Measurements from ENCODE around the gene DEFB112. TPM values are rescaled to one million over a fixed set of nuclear protein-coding genes. Genes with fewer than 3 reads are reported as not detected.

Gene DEFB112
- total and polyA plus RNA-seq, 2 donors (not counting 1 experiment from before 2014, with no cell fraction given) = not detected

DNA sequence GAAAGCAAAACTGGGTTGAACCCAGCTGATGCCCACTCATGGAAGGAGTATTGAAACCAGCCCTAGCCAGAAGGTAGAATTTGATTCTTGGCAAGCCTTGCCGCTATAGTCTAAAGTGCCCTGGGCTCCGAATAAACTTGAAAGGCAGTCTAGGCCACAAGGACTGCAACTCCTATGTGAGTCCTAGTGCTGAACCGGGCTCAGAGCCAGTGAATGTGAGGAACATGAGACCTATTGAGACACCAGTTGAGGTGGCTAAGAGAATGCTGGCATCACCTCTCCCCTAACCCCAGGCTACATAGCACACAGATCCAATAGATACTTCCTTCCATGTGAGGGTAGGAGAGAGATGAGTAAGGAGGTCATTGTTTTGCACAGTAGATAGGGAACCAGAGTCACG lies 24.5 kb downstream of the DEFB112 start:
- Histone ChIP-seq H3K4me2 (ENCODE audit: extremely low read depth, insufficient read depth, low read length) (no peak overlapping the region), H4K20me1 (ENCODE audit: control insufficient read depth, extremely low read depth, insufficient read depth, low read length) (no peaks in the 10 kb centered on the region), H3K27me3 (ENCODE audit: control insufficient read depth, insufficient read depth, low read length) (no peaks in the 10 kb centered on the region), H3K9me3 (ENCODE audit: control insufficient read depth, insufficient read depth, low read depth, low read length) (no peaks in the 10 kb centered on the region), H3K27ac (ENCODE audit: insufficient read depth, low read length) (no peak overlapping the region), H3K36me3 (ENCODE audit: control insufficient read depth, insufficient read depth, low read length) (no peaks in the 10 kb centered on the region), H3K4me3 (replicated peaks in 1 of 4; ENCODE audit: control extremely low read depth in 1 of 4, insufficient read depth in 1 of 4, low read depth in 3 of 4, low read length in 4 of 4) (no peak overlapping the region), H3K79me2 (ENCODE audit: control insufficient read depth, insufficient read depth, low read length) (no peaks in the 10 kb centered on the region), H3K4me1 (ENCODE audit: control insufficient read depth, extremely low read depth, insufficient read depth, low read length) (no peaks in the 10 kb centered on the region), H2AFZ (ENCODE audit: low read length) (no peak overlapping the region), H3K9ac (ENCODE audit: insufficient read depth, low read length) (no peak overlapping the region)
- no peak for DNase-seq (ENCODE audit: low read depth in 2 of 2)
- TF ChIP-seq, protein P1, sequence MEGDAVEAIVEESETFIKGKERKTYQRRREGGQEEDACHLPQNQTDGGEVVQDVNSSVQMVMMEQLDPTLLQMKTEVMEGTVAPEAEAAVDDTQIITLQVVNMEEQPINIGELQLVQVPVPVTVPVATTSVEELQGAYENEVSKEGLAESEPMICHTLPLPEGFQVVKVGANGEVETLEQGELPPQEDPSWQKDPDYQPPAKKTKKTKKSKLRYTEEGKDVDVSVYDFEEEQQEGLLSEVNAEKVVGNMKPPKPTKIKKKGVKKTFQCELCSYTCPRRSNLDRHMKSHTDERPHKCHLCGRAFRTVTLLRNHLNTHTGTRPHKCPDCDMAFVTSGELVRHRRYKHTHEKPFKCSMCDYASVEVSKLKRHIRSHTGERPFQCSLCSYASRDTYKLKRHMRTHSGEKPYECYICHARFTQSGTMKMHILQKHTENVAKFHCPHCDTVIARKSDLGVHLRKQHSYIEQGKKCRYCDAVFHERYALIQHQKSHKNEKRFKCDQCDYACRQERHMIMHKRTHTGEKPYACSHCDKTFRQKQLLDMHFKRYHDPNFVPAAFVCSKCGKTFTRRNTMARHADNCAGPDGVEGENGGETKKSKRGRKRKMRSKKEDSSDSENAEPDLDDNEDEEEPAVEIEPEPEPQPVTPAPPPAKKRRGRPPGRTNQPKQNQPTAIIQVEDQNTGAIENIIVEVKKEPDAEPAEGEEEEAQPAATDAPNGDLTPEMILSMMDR (conservative IDR thresholded peaks at IDR 0.05 in 1 of 2, IDR thresholded peaks at IDR 0.05 in 1 of 2; ENCODE audit: low read depth in 1 of 2, low read length in 2 of 2) = no peak
- no peak for TF ChIP-seq EZH2 (IDR thresholded peaks at IDR 0.05; ENCODE audit: low read length, missing control alignments)

DNA sequence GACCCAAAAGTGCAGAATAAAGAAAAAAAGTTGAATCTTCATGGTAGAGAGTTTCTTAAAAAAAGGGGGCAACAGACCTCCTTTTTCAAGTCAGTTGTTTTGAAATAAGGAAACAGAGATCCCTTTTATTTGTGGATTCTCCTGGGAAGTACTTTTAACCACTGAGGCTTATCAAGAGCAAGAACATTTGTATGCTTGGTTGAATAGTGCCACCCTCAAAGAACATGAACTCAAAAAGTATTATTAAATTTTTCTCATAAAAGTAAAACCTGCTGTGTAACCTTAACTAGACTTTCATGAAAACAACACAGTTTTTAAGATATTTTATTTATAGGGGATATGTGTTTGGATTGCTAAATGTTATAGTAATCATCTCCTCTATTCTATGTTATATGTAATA lies 27.8 kb downstream of the DEFB112 start, which contains the start of gene DEFB110:
TSS of gene DEFB110 (minus strand) at position 101 of the 400 bp plus-strand sequence. CDS start at position 42, 59 bp downstream.
- Histone ChIP-seq H3K36me3 (ENCODE audit: control insufficient read depth, insufficient read depth, low read length) (no peaks in the 10 kb centered on the region), H3K79me2 (ENCODE audit: control insufficient read depth, insufficient read depth, low read length) (no peaks in the 10 kb centered on the region), H3K27me3 (ENCODE audit: control insufficient read depth, insufficient read depth, low read length) (no peaks in the 10 kb centered on the region), H3K4me3 (replicated peaks in 1 of 4; ENCODE audit: control extremely low read depth in 1 of 4, insufficient read depth in 1 of 4, low read depth in 3 of 4, low read length in 4 of 4) (no peak within 1 kb of the TSS), H2AFZ (ENCODE audit: low read length) (no peak within 1 kb of the TSS), H3K4me2 (ENCODE audit: extremely low read depth, insufficient read depth, low read length) (no peak within 1 kb of the TSS), H3K27ac (ENCODE audit: insufficient read depth, low read length) (no peak within 1 kb of the TSS), H4K20me1 (ENCODE audit: control insufficient read depth, extremely low read depth, insufficient read depth, low read length) (no peaks in the 10 kb centered on the region), H3K9ac (ENCODE audit: insufficient read depth, low read length) (no peak within 1 kb of the TSS), H3K9me3 (ENCODE audit: control insufficient read depth, insufficient read depth, low read depth, low read length) (no peaks in the 10 kb centered on the region), H3K4me1 (ENCODE audit: control insufficient read depth, extremely low read depth, insufficient read depth, low read length) (no peaks in the 10 kb centered on the region)
- DNase-seq (ENCODE audit: low read depth in 2 of 2) = no peak
- no peak for TF ChIP-seq EZH2 (IDR thresholded peaks at IDR 0.05; ENCODE audit: low read length, missing control alignments)
- TF ChIP-seq, protein P1 (conservative IDR thresholded peaks at IDR 0.05 in 1 of 2, IDR thresholded peaks at IDR 0.05 in 1 of 2; ENCODE audit: low read depth in 1 of 2, low read length in 2 of 2) = no peak

DNA sequence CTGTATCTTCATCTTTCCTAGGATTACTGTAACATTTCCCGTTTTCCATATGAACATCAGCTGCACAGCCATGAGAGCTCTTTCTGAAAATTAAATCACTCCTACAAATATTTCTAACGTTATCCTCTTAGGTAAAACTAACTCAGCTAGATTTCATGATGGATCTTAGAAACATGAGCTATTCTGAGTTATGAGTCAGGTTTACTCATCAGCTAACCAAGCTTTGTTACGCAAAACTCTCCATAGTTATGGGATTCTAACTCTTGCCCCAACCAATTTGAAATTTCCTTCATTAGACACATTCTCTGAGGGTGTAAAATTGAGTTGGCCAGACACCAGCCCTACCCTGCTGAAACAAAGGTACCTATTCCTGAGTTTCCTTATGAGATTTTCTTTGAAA lies 41.9 kb downstream of the DEFB112 start:
- peak; percentile 32 to 71 for DNase-seq (ENCODE audit: low read depth in 2 of 2)
- Histone ChIP-seq H3K4me1 (ENCODE audit: control insufficient read depth, extremely low read depth, insufficient read depth, low read length) (no peaks in the 10 kb centered on the region), H3K9me3 (ENCODE audit: control insufficient read depth, insufficient read depth, low read depth, low read length) (no peaks in the 10 kb centered on the region), H3K79me2 (ENCODE audit: control insufficient read depth, insufficient read depth, low read length) (no peaks in the 10 kb centered on the region), H3K9ac (ENCODE audit: insufficient read depth, low read length) (no peak overlapping the region), H3K27ac (ENCODE audit: insufficient read depth, low read length) (no peak overlapping the region), H3K36me3 (ENCODE audit: control insufficient read depth, insufficient read depth, low read length) (no peaks in the 10 kb centered on the region), H2AFZ (ENCODE audit: low read length) (no peak overlapping the region), H3K4me2 (ENCODE audit: extremely low read depth, insufficient read depth, low read length) (no peak overlapping the region), H3K4me3 (replicated peaks in 1 of 4; ENCODE audit: control extremely low read depth in 1 of 4, insufficient read depth in 1 of 4, low read depth in 3 of 4, low read length in 4 of 4) (no peak overlapping the region), H4K20me1 (ENCODE audit: control insufficient read depth, extremely low read depth, insufficient read depth, low read length) (no peaks in the 10 kb centered on the region), H3K27me3 (ENCODE audit: control insufficient read depth, insufficient read depth, low read length) (no peaks in the 10 kb centered on the region)
- TF ChIP-seq, protein P1 (conservative IDR thresholded peaks at IDR 0.05 in 1 of 2, IDR thresholded peaks at IDR 0.05 in 1 of 2; ENCODE audit: low read depth in 1 of 2, low read length in 2 of 2) = no peak
- TF ChIP-seq EZH2 (IDR thresholded peaks at IDR 0.05; ENCODE audit: low read length, missing control alignments) = no peak
